Measurements from ENCODE around the gene TMPRSS7. TPM values are rescaled to one million over a fixed set of nuclear protein-coding genes. Genes with fewer than 3 reads are reported as not detected.
"Not testable (repeated sequence)": the region's sequence is repeated elsewhere in the genome, so short reads cannot be mapped to it uniquely, and the experiment has no call there.

Gene TMPRSS7
- total RNA-seq, 2 donors from 2014 or later, result 0.24 to 1.6 TPM

DNA sequence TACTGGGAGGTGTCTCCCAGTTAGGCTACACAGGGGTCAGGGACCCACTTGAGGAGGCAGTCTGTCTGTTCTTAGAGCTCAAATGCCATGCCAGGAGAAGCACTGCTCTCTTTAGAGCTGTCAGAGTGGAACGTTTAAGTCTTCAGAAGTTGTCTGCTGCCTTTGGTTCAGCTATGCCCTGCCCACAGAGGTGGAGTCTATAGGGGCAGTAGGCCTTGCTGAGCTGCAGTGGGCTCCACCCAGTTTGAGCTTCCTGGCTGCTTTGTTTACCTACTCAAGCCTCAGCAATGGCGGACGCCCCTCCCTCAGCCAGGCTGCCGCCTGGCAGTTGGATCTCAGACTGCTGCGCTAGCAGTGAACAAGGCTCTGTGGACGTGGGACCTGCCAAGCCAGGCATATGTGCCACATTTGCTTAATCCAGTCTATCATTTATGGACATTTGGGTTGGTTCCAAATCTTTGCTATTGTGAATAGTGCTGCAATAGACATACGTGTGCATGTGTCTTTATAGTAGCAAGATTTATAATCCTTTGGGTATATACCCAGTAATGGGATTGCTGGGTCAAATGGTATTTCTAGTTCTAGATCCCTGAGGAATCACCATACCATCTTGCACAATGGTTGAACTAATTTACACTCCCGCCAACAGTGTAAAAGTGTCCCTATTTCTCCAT is 38.0 kb downstream of the TMPRSS7 start:
- Mint-ChIP-seq H3K4me1 (peaks cover 11% of the 10 kb centered on the region), H3K27ac (peak overlapping the region; percentile 70), H3K4me3 (peak overlapping the region; percentile 83)
- H3K9me3 Mint-ChIP-seq; ATAC-seq (replicated peaks); H3K36me3 Mint-ChIP-seq (ENCODE audit: low read depth); H3K27me3 Mint-ChIP-seq: not testable (repeated sequence)

- Mint-ChIP-seq H3K4me1 (peaks cover 11% of the 10 kb centered on the region), H3K4me3 (peak overlapping the region; percentile 61), H3K27ac (no peak overlapping the region), H3K27me3 (no peaks in the 10 kb centered on the region), H3K9me3 (peaks cover 4% of the 10 kb centered on the region), H3K36me3 (ENCODE audit: low read depth) (no peaks in the 10 kb centered on the region)
- ATAC-seq (replicated peaks), result no peak
Observed at GRCh38 chr3:112074006-112074405, 39.5 kb downstream of the TMPRSS7 start.

DNA sequence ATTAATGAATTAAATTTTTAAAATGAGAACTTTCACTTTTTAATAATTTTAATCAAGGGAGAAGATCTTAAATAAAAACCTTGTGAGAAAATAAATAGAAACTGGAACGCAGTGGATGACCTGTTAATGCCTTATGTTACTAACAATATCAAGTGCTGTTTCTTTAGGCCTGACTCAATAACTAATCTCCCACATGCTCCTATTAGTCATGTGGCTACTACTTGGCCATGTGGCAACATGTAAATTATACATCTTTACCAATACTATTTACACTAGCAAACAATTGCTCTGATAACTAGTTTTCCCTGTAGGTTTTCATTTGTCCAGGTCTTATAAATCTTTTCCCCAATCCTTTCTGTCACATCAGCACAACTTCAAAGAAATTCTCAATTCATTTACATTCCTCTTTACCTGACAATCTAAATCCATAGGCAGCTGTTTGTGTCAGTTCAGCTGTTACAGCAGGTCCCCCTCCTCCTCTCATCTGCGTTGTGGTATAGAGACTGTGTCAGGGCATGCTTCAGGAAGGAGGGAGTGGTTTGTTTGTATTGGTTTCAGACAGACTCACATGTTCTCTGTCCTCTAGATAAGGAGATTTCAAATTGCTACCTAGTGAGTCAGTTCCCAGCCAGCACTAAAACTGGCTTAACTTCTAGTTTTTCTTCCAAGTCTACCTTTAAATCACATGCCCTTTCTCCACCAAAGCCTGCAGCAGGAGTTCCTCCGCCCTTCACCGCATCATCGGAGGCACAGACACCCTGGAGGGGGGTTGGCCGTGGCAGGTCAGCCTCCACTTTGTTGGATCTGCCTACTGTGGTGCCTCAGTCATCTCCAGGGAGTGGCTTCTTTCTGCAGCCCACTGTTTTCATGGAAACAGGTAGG is 40.3 kb downstream of the TMPRSS7 start:
- Mint-ChIP-seq H3K4me3 (peak overlapping the region; percentile 61), H3K9me3 (peaks cover under 1% of the 10 kb centered on the region), H3K27me3 (no peaks in the 10 kb centered on the region), H3K4me1 (peaks cover 11% of the 10 kb centered on the region), H3K36me3 (ENCODE audit: low read depth) (no peaks in the 10 kb centered on the region), H3K27ac (peak overlapping the region; percentile 53)
- peak; percentile 98 for ATAC-seq (replicated peaks)

DNA sequence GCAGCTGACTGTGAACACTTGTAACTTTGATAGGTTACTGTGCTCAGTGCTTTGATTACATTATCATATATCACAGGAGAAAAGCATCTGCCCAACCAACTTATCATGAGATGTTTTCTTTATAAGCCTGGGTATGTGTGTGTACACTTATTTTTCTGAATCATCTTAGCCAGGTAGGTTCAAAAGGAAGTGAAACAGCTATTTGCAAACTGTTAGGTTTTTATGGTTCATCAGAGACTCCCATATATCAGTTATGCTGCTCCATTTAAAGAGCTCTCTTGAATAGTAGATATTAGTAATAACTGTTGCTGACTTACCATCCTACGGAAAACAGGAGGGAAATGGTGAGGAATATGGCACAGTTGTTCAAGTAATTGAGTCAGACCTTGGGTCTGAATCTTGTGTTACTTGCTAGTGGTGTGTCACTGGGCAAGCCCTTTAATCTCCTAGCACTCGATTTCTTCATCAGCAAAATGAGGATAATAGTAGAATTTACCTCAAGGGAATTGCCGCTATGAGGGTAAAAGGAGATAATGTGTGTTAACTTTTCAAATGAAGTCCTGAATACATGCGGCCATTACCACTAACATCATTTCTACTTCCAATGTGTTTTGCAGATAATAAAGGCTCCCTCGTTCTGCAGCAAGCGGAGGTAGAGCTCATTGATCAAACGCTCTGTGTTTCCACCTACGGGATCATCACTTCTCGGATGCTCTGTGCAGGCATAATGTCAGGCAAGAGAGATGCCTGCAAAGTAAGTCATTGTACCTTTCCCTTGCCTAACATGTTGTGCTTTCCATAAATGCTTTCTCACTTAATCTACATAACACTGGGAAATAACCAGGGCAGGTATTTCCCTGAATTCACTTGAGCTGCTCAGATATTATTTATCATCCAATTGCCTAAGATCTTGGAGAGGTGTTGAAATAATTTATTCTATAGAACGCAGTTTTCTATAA is 43.9 kb downstream of the TMPRSS7 start:
- H3K27ac Mint-ChIP-seq, result no peak overlapping the region
- no peaks in the 10 kb centered on the region for H3K9me3 Mint-ChIP-seq
- ATAC-seq (replicated peaks), result no peak
- no peaks in the 10 kb centered on the region for H3K27me3 Mint-ChIP-seq
- H3K4me1 Mint-ChIP-seq, result peaks cover 11% of the 10 kb centered on the region
- H3K36me3 Mint-ChIP-seq (ENCODE audit: low read depth), result no peaks in the 10 kb centered on the region
- H3K4me3 Mint-ChIP-seq, result no peak overlapping the region

DNA sequence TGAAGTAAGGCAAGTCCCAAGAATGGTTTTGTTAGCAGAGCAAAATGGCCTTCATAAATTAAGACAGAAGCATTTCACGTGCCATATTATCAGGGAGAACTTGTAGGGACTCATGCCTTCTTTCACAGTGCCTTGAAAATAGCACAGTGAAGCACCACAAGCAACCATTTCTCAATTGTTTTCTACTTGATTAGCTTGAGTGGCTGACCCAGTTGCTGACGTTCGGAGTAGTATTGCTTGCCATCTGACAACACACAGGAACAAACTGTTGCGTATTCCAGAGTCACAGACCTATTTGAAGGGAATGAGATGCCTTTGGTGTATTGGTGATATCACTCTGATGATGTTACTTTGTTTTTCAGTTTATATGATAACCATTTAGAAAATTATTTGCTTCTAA is 48.7 kb downstream of the TMPRSS7 start:
- no peak overlapping the region for H3K27ac Mint-ChIP-seq
- H3K9me3 Mint-ChIP-seq, result no peaks in the 10 kb centered on the region
- H3K27me3 Mint-ChIP-seq, result no peaks in the 10 kb centered on the region
- no peak for ATAC-seq (replicated peaks)
- H3K36me3 Mint-ChIP-seq (ENCODE audit: low read depth), result no peaks in the 10 kb centered on the region
- no peak overlapping the region for H3K4me3 Mint-ChIP-seq
- peaks cover 21% of the 10 kb centered on the region for H3K4me1 Mint-ChIP-seq

DNA sequence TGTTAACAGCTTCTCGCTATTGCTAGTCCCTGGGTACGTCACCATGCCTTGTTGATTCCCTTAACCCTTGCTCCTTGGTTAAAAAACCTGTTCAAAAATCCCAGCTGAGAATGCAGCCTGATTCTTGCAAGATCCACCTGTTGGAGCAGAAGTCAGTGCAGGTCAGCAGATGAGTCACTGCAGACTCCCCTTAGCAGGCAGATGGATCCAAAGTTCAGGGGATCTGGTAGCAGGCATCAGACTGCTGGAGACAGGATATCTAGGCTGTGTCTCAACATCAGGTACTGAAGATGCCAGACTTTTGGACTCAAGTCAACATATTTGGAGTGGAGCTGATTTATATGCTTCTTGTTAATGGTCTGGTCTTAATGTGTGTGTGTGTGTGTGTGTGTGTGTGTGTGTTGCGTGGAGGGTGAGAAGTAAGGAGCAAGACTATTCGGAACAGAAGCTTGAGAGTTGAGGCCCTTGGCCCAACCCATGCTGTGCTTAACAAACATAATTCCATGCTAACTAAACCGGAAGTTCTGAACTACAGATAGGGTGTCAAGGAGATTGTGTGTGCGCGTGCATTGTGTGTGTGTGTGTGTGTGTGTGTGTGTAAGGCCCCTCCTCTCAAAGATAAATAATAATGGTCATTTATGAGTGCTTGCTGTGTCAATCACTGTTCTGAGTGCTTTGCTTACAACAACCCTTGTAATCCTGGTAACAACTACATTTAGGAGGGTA is 50.6 kb downstream of the TMPRSS7 start:
- peak overlapping the region; percentile 76 for H3K27ac Mint-ChIP-seq
- H3K4me1 Mint-ChIP-seq, result peaks cover 27% of the 10 kb centered on the region
- H3K9me3 Mint-ChIP-seq, result no peaks in the 10 kb centered on the region
- H3K27me3 Mint-ChIP-seq, result no peaks in the 10 kb centered on the region
- H3K4me3 Mint-ChIP-seq, result peak overlapping the region; percentile 91
- no peaks in the 10 kb centered on the region for H3K36me3 Mint-ChIP-seq (ENCODE audit: low read depth)
- ATAC-seq (replicated peaks), result no peak

- ATAC-seq (replicated peaks), result peak; percentile 3
- Mint-ChIP-seq H3K27me3 (no peaks in the 10 kb centered on the region), H3K27ac (peak overlapping the region; percentile 76), H3K9me3 (no peaks in the 10 kb centered on the region), H3K4me1 (peaks cover 27% of the 10 kb centered on the region), H3K4me3 (peak overlapping the region; percentile 91), H3K36me3 (ENCODE audit: low read depth) (no peaks in the 10 kb centered on the region)
Observed at GRCh38 chr3:112085735-112086075, 51.2 kb downstream of the TMPRSS7 start.

DNA sequence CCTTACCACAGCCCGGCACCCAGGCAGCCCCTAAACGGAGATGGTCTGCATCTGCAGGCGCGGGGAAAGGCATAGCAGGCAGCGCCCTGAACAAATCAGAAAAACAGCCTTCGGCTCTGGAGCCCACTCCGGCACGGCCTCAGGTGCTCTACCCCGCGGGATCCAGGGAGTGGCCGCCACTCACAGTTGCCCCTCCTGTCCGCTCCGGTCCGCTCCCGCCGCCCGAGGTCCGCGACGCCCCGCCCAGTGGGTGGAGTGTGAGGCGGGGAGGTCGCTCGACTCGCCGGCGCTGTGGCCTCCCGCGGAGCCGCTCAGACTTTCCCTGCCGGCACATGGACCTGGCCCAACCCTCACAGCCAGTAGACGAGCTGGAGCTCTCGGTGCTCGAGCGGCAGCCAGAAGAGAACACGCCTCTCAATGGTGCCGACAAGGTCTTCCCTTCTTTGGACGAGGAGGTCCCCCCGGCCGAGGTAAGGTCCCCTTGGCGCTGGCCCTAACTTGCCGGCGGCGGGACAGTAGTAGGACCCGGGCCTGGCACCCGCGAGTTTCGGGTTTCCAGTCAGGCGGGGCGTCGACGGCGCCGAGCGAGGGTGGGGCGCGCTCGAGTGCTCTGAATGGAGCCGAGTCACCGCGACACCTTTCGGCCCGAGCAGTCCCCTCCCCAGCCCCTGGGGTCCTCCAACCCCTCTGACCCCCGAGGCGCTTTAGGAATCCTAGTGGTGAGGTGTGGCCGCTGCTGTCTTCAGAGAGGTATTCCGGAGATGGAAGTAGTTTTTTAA is 51.7 kb downstream of the TMPRSS7 start, which contains the start of gene C3orf52:
Gene C3orf52 (plus strand): TSS at position 314 of the 779 bp plus-strand sequence. CDS start 19 bp downstream, at position 333.
- Mint-ChIP-seq H3K36me3 (ENCODE audit: low read depth) (no peaks in the 10 kb centered on the region), H3K27ac (peak within 1 kb of the TSS; percentile 76), H3K4me3 (peak within 1 kb of the TSS; percentile 91), H3K9me3 (no peaks in the 10 kb centered on the region), H3K4me1 (peaks cover 27% of the 10 kb centered on the region), H3K27me3 (no peaks in the 10 kb centered on the region)
- peak; percentile 96 for ATAC-seq (replicated peaks)

- Mint-ChIP-seq H3K4me3 (peak overlapping the region; percentile 91), H3K9me3 (no peaks in the 10 kb centered on the region), H3K4me1 (peaks cover 27% of the 10 kb centered on the region), H3K27me3 (no peaks in the 10 kb centered on the region), H3K27ac (peak overlapping the region; percentile 76), H3K36me3 (ENCODE audit: low read depth) (no peaks in the 10 kb centered on the region)
- ATAC-seq (replicated peaks), result no peak
Observed at GRCh38 chr3:112086875-112087524, 52.5 kb downstream of the TMPRSS7 start.

DNA sequence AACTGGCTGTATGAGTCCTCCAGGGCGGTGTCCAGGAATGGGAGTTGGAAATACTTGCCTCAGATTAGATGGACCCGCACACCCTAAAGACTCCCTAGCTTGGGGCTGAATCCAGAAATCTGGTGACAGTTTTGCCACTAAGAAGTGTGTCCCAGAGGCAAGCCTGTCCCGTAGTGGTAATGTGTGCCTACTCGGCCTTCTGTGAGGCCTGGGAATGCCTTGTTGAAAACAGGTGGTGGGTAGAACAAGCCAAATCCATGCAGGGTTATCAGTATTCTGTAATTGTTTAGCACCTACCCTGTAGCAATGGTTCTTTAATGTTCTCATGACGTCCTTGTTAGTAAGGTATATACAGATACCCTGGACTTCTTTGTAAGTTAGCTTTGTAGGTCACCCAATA is 53.2 kb downstream of the TMPRSS7 start:
- H3K4me3 Mint-ChIP-seq, result peak overlapping the region; percentile 91

DNA sequence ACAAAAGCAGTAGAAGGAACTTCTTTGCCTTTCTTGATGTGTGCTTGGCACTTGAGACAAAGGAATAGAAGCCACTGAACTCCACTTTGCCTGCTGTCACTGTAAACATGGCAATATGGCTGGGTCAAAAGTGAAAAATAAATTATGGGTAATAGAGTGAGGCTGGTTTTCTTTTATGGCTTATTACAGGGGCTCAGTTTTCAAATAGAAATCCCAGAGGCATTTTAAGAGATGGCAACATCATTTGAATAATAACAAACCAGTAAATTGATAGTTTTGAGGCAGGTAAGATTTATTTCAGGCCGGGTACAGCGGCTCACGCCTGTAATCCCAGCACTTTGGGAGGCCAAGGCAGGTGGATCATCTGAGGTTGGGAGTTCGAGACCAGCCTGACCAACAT is 54.4 kb downstream of the TMPRSS7 start:
- no peaks in the 10 kb centered on the region for H3K27me3 Mint-ChIP-seq
- no peak for ATAC-seq (replicated peaks)
- no peak overlapping the region for H3K4me3 Mint-ChIP-seq
- H3K27ac Mint-ChIP-seq, result no peak overlapping the region
- H3K4me1 Mint-ChIP-seq, result peaks cover 36% of the 10 kb centered on the region
- no peaks in the 10 kb centered on the region for H3K9me3 Mint-ChIP-seq
- H3K36me3 Mint-ChIP-seq (ENCODE audit: low read depth), result peaks cover 5% of the 10 kb centered on the region

More for the DNA sequence above, 53.2 kb downstream of the TMPRSS7 start:
- H3K9me3 Mint-ChIP-seq, result no peaks in the 10 kb centered on the region
- no peaks in the 10 kb centered on the region for H3K36me3 Mint-ChIP-seq (ENCODE audit: low read depth)
- H3K27me3 Mint-ChIP-seq, result no peaks in the 10 kb centered on the region
- peak overlapping the region; percentile 19 for H3K27ac Mint-ChIP-seq
- H3K4me1 Mint-ChIP-seq, result peaks cover 33% of the 10 kb centered on the region
- no peak for ATAC-seq (replicated peaks)

DNA sequence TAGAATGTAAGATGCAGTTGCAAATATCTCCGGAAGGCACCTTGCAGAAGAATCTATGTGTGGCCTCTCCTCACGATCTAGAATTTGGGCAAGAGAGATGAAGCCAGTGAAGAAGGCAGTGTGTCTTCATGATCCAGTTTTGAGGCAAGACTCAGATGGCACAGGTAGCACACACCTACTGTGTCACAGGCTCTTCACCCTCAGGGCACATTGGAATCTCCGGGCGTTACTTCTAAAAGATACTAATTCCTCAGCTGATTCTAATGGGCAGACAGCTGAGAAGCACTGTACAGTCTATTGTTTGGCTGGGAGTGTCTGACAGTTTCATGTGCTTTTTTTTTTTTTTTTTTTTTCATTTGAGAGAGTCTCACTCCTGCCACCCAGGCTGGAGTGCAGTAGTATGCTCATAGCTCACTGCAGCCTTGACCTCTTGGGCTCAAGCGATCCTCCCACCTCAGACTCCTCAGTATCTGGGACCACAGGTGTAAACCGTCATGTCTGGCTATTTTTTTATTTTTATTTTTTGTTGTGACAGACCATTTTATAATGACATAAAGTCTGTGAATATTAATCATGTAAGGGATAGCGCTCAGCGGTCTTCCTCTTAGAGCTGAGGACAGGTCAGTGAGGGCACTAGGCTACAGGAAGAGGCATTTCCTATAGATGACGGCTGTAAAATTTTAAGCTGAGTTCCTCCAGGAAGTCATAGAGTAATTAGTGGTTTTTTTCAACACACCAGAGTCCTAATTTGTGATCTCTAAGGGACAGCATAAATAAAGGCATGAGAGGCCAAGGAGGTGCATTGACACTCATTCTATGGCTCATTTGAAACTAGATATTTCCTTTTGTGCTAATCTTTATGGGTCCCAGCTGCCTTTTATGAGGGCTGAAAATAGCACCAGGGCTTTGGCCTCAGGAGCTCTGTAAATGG is 55.7 kb downstream of the TMPRSS7 start:
- Mint-ChIP-seq H3K27me3 (no peaks in the 10 kb centered on the region), H3K4me1 (peaks cover 31% of the 10 kb centered on the region), H3K9me3 (no peaks in the 10 kb centered on the region), H3K4me3 (no peak overlapping the region), H3K27ac (no peak overlapping the region), H3K36me3 (ENCODE audit: low read depth) (peaks cover 17% of the 10 kb centered on the region)
- ATAC-seq (replicated peaks), result no peak
